ENCODE results near the gene FTO. TPM values are rescaled to one million over a fixed set of nuclear protein-coding genes. Genes with fewer than 3 reads are reported as not detected.

FTO gene
- total RNA-seq, 2 experiments from 2014 or later, result 48.6 to 53.2 TPM

- DNase-seq (no peak), ATAC-seq (no peak)
- no peak overlapping the region for H3K27ac Mint-ChIP-seq
- CTCF ChIA-PET, result interaction anchor here (1.3 kb wide), 1 partner anchor 9 kb away, joined by 3 read pairs; no protein-coding TSS in a partner anchor
- no peak overlapping the region for H3K4me3 Mint-ChIP-seq
- POLR2A ChIA-PET, result no interaction called here
- TF ChIP-seq, protein P1, sequence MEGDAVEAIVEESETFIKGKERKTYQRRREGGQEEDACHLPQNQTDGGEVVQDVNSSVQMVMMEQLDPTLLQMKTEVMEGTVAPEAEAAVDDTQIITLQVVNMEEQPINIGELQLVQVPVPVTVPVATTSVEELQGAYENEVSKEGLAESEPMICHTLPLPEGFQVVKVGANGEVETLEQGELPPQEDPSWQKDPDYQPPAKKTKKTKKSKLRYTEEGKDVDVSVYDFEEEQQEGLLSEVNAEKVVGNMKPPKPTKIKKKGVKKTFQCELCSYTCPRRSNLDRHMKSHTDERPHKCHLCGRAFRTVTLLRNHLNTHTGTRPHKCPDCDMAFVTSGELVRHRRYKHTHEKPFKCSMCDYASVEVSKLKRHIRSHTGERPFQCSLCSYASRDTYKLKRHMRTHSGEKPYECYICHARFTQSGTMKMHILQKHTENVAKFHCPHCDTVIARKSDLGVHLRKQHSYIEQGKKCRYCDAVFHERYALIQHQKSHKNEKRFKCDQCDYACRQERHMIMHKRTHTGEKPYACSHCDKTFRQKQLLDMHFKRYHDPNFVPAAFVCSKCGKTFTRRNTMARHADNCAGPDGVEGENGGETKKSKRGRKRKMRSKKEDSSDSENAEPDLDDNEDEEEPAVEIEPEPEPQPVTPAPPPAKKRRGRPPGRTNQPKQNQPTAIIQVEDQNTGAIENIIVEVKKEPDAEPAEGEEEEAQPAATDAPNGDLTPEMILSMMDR (IDR thresholded peaks at IDR 0.05), result no peak
- peaks cover 5% of the 10 kb centered on the region for H3K9me3 Mint-ChIP-seq
- no peaks in the 10 kb centered on the region for H3K27me3 Mint-ChIP-seq
- no peaks in the 10 kb centered on the region for H3K4me1 Mint-ChIP-seq (ENCODE audit: low read depth)
- peaks cover 22% of the 10 kb centered on the region for H3K36me3 Mint-ChIP-seq (ENCODE audit: low read depth)
- intact Hi-C loops (cut with micrococcal nuclease), result no loop called here
Observed at GRCh38 chr16:54040975-54041374, 337.0 kb downstream of the FTO start.

DNA sequence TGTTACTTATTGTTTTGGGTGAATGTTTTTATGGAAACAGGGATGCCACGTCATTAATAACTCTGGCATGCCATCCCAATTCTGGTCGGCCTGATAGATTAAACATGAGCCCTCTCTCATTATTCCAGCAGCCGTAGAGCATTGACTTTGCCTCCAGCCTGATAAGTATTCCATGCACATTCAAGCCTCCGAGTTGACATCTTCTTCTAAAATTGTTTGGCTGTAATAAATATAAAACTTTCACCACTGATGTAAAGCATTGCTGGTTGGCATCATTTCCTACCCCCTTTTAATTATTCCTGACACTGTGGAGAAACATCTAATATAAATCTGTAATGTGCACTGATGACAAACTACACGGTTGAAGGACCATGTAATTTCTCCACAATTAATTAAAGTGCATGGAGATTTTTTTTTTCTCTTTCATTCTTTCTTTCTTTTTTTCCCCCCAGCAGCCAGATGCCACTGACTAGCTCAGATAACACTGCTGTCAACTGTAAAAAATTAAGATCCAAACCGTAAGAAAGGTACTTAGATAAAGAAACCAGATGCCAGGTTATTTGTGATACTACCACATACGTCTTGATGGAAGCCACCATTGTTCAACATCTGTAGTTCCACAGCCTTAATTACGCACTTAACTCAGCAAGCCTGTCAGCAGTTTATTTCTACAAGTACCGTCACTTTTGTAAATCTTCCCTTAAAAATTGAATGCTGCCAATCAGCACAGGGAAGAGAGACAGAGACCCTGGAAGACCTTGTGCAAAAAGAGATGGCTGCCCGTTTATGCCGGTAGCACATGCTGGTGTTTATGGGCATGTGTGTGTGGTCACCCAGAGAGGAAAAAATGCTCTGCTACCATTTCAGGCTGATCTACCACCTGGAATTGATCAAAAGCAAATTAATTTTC lies 344.9 kb downstream of the FTO start:
- ATAC-seq, result no peak
- TF ChIP-seq, protein P1 (IDR thresholded peaks at IDR 0.05), result no peak
- ChIA-PET CTCF (interaction anchor here (1.5 kb wide), 1 partner anchor 12 kb away, joined by 5 read pairs; no protein-coding TSS in a partner anchor), POLR2A (no interaction called here)
- Mint-ChIP-seq H3K27ac (no peak overlapping the region), H3K4me3 (no peak overlapping the region), H3K36me3 (ENCODE audit: low read depth) (no peaks in the 10 kb centered on the region), H3K9me3 (no peaks in the 10 kb centered on the region), H3K27me3 (no peaks in the 10 kb centered on the region), H3K4me1 (ENCODE audit: low read depth) (no peaks in the 10 kb centered on the region)
- no peak for DNase-seq
- intact Hi-C loops (cut with micrococcal nuclease), result no loop called here

DNA sequence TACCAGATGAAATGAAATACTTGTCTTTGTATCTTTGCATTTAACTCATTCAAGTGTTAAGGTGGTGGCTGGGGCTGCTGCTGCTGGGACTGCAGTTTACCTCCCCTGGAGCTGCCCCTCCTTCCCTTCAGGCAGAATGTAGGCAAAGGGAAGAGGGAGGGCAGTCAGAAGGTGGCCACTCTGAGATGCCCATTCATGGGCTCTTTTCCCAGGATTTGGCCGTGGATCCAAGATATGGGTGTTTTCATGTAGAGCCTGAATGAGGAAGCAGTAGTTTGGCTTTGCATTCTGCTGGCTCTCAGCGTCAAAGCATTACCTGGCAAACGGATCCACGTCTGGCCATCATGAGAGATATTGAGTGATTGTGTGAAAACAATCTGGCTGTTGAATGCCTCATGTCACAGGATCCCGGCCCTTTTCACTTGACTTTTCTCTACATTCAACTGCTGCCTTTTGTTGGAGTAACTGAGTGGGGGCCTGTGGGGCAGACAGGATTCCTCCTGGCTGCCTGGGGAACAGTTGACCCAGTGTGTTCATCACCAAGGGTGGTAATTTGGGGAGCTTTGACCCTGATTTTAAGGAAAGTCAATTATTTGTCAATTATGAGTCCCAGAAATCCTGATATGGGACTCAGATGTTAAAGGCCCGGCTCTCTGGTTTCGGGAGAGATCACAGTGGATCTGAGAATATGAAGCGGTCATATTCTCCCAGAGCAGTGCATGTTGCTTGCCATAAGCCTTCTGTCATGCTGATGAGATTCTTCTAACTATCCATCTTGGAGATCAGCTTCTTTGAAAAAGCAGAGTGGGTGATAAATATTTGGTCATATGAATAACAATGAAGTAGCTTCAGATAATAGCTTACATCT lies 345.9 kb downstream of the FTO start:
- H3K36me3 Mint-ChIP-seq (ENCODE audit: low read depth), result no peaks in the 10 kb centered on the region
- TF ChIP-seq, protein P1 (IDR thresholded peaks at IDR 0.05), result no peak
- no peak overlapping the region for H3K4me3 Mint-ChIP-seq
- intact Hi-C loops (cut with micrococcal nuclease), result no loop called here
- H3K9me3 Mint-ChIP-seq, result no peaks in the 10 kb centered on the region
- H3K27ac Mint-ChIP-seq, result no peak overlapping the region
- ATAC-seq (no peak), DNase-seq (no peak)
- H3K27me3 Mint-ChIP-seq, result no peaks in the 10 kb centered on the region
- CTCF ChIA-PET, result interaction anchor here (0.9 to 1.5 kb wide), 3 partner anchors 9 to 14 kb away, joined by 3 to 5 read pairs (median 4); no protein-coding TSS in a partner anchor
- H3K4me1 Mint-ChIP-seq (ENCODE audit: low read depth), result no peaks in the 10 kb centered on the region
- POLR2A ChIA-PET, result no interaction called here

DNA sequence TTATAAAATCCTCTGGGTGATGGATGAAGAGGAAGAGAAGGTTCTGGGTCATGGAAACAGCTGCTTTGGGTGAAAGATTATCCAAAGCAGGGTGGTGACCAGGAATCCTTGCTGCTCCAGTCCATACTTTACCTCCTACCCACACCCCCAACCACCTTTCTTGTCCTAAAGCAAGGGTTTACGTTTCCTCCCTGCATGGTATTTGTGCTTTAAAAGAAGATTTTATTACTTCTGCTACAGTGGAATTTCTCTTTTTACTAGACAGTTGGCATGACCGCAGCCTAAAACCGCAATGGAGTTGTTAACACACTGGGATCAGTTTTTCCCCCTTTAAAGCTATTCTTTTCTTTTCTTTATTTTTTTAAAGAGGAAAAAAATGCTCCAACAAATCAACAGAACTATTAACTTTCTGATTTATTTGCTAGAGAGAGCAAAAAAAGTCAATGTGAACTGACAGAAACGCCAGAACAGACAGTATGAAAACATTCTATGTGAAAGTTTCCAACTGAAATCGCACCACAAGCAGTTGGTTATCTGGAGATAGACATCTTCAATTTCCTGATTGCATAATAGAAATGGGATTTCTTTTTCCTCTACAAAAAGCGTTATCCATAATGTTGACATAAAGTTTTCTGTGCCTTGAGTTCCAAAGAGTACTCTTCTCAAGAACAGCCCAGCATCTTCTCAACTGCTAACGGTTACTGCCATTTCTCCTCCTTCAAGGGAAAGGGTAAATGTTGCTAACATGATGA lies 346.7 kb downstream of the FTO start:
- no peaks in the 10 kb centered on the region for H3K27me3 Mint-ChIP-seq
- TF ChIP-seq, protein P1 (IDR thresholded peaks at IDR 0.05), result no peak
- H3K27ac Mint-ChIP-seq, result no peak overlapping the region
- no peaks in the 10 kb centered on the region for H3K4me1 Mint-ChIP-seq (ENCODE audit: low read depth)
- ATAC-seq, result no peak
- intact Hi-C loops (cut with micrococcal nuclease), result no loop called here
- no peaks in the 10 kb centered on the region for H3K36me3 Mint-ChIP-seq (ENCODE audit: low read depth)
- no peak for DNase-seq
- POLR2A ChIA-PET, result no interaction called here
- CTCF ChIA-PET, result interaction anchor here (0.9 to 1.5 kb wide), 3 partner anchors 10 to 14 kb away, joined by 3 to 5 read pairs (median 4); no protein-coding TSS in a partner anchor
- no peak overlapping the region for H3K4me3 Mint-ChIP-seq
- H3K9me3 Mint-ChIP-seq, result no peaks in the 10 kb centered on the region

Data from activated CD8-positive, alpha-beta T cell treated with anti-CD3 and anti-CD28 coated beads for 36 hours (primary cell).